ENCODE data around the gene LAP3.

The LAP3 gene

GRCh38 chr4:17619416-17620105 is 42.6 kb downstream of the LAP3 start:
- no peak for DNase-seq (ENCODE audit: low spot score)

GRCh38 chr4:17623451-17624001 is 46.5 kb downstream of the LAP3 start:
- DNase-seq (ENCODE audit: low spot score) = no peak

- no peak for DNase-seq (ENCODE audit: low spot score)
Measured at GRCh38 chr4:17624821-17625220, 47.8 kb downstream of the LAP3 start.

- DNase-seq (ENCODE audit: low spot score) = no peak
Measured at GRCh38 chr4:17630228-17630627, 53.2 kb downstream of the LAP3 start.

- DNase-seq (ENCODE audit: low spot score) = no peak
Measured at GRCh38 chr4:17633600-17633999, 56.6 kb downstream of the LAP3 start.

GRCh38 chr4:17635056-17635455 is 58.1 kb downstream of the LAP3 start:
- no peak for DNase-seq (ENCODE audit: low spot score)

GRCh38 chr4:17636341-17636695 is 59.3 kb downstream of the LAP3 start:
- no peak for DNase-seq (ENCODE audit: low spot score)

- peak; percentile 74 for DNase-seq (ENCODE audit: low spot score)
Measured at GRCh38 chr4:17636696-17637622, 60.0 kb downstream of the LAP3 start.

- no peak for DNase-seq (ENCODE audit: low spot score)
Measured at GRCh38 chr4:17639136-17639535, 62.1 kb downstream of the LAP3 start.

GRCh38 chr4:17642398-17642783 is 65.4 kb downstream of the LAP3 start:
- DNase-seq (ENCODE audit: low spot score) = no peak

GRCh38 chr4:17646693-17647092 is 69.7 kb downstream of the LAP3 start:
- no peak for DNase-seq (ENCODE audit: low spot score)

GRCh38 chr4:17647176-17647806 is 70.3 kb downstream of the LAP3 start:
- DNase-seq (ENCODE audit: low spot score) = no peak

- no peak for DNase-seq (ENCODE audit: low spot score)
Measured at GRCh38 chr4:17647927-17648326, 70.9 kb downstream of the LAP3 start.

- no peak for DNase-seq (ENCODE audit: low spot score)
Measured at GRCh38 chr4:17650406-17650805, 73.4 kb downstream of the LAP3 start.

GRCh38 chr4:17654701-17655100 is 77.7 kb downstream of the LAP3 start:
- DNase-seq (ENCODE audit: low spot score) = no peak

GRCh38 chr4:17657090-17657489 is 80.1 kb downstream of the LAP3 start:
- no peak for DNase-seq (ENCODE audit: low spot score)

Data from activated CD4-positive, alpha-beta T cell treated with anti-CD3 and anti-CD28 coated beads, Interleukin-2, Interleukin-4, amounts not matched to agents 100 ng/mL and 50 ng/mL, durations not matched to agents 16 hours and 8 hours (primary cell).